ENCODE measurements around the gene ZBTB2.

- TF ChIP-seq CTCF (conservative IDR thresholded peaks at IDR 0.05; ENCODE audit: low read depth, low read length) (no peak), MXI1 (IDR thresholded peaks at IDR 0.05; ENCODE audit: borderline replicate concordance, low read depth, low read length) (no peak)
These were observed 49.1 kb upstream of the ZBTB2 start for GRCh38 chr6:151440498-151440897.

Data from IMR-90 (cell line).